Measurements from ENCODE around the gene EGFLAM. TPM values are rescaled to one million over a fixed set of nuclear protein-coding genes. Genes with fewer than 3 reads are reported as not detected.
A peak's percentile ranks its signal among the peaks of the same experiment; 100 is the strongest.

The EGFLAM gene
- total RNA-seq, 2 donors from 2014 or later = not detected

DNA sequence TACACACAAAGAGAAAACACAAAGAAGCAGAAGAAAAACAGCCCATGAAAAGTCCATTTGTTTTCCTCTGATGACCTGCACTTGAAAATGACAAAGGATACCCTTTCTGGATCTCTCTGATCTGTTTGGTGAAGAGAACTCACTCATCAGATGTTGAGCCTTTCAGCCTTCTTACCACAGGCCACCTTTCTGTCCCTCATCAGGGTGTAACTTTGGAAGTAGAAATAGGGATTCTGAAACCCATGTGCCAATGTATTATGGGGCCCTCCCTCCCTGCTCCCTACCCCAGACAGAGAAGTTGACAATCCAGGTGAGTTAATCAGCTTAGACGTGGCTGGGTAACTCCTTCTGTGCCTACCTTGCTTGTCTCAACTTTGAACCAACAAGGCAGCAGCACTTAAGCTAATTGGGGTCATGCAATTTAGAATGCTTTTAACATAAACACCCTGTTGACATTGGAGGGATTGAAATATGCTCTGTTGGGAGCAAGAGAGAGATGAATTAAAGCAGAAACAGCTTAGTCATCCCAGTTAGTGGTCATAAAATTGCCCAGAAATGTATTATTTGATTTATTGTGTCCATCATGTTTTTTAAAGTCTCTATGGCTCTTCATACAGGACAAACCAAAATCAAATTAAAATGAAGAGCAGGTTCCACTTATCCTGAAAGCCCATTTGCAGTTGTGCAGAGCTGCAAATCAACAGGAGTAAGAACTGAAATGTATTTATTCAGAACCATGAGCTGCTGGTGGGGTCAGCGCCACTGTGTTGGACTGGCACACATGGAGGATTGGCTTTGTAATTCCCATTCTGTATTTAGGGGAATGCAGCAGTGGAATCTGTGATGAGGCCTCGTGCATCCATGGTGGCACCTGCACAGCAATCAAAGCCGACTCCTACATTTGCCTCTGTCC, 166.0 kb downstream of the EGFLAM start:
- no peaks in the 10 kb centered on the region for H3K4me1 Mint-ChIP-seq (ENCODE audit: low read depth)
- H3K27ac Mint-ChIP-seq = no peak overlapping the region
- DNase-seq (no peak), ATAC-seq (replicated peaks in 1 of 2) (no peak)
- H3K36me3 Mint-ChIP-seq (ENCODE audit: insufficient read depth in 2 of 2) = no peaks in the 10 kb centered on the region
- H3K4me3 Mint-ChIP-seq = no peak overlapping the region
- H3K27me3 Mint-ChIP-seq (ENCODE audit: low read depth) = peaks cover 33% of the 10 kb centered on the region
- H3K9me3 Mint-ChIP-seq = no peaks in the 10 kb centered on the region

DNA sequence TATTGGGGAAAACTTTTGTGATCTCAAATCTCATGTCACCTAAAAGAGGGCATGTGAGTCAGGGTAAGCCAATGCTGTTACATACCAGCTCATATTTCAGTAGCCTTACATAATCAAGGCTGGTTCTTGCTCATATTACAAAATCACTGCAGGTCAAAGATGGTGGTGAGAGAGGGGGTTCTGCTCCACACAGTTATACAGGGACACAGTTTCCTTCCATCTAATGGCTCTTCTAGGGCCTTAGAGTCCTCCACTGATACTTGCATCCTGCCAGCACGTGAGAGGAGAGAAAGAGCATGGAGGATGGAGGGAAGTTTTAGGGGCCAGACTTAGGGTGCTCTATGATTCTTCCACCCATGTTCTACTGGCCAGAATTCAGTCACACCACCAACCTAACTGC, 168.1 kb downstream of the EGFLAM start:
- H3K27me3 Mint-ChIP-seq (ENCODE audit: low read depth) = peaks cover 29% of the 10 kb centered on the region
- H3K4me3 Mint-ChIP-seq = no peak overlapping the region
- no peaks in the 10 kb centered on the region for H3K4me1 Mint-ChIP-seq (ENCODE audit: low read depth)
- H3K36me3 Mint-ChIP-seq (ENCODE audit: insufficient read depth in 2 of 2) = no peaks in the 10 kb centered on the region
- H3K27ac Mint-ChIP-seq = no peak overlapping the region
- ATAC-seq (replicated peaks in 1 of 2) (no peak), DNase-seq (no peak)
- H3K9me3 Mint-ChIP-seq = no peaks in the 10 kb centered on the region

- no peak for DNase-seq
- Mint-ChIP-seq H3K27me3 (ENCODE audit: low read depth) (peaks cover 21% of the 10 kb centered on the region), H3K9me3 (no peaks in the 10 kb centered on the region), H3K27ac (no peak overlapping the region), H3K4me1 (ENCODE audit: low read depth) (no peaks in the 10 kb centered on the region), H3K36me3 (ENCODE audit: insufficient read depth in 2 of 2) (no peaks in the 10 kb centered on the region), H3K4me3 (no peak overlapping the region)
- no peak for ATAC-seq (replicated peaks in 1 of 2)
Measured at GRCh38 chr5:38426986-38427950, 168.9 kb downstream of the EGFLAM start.

DNA sequence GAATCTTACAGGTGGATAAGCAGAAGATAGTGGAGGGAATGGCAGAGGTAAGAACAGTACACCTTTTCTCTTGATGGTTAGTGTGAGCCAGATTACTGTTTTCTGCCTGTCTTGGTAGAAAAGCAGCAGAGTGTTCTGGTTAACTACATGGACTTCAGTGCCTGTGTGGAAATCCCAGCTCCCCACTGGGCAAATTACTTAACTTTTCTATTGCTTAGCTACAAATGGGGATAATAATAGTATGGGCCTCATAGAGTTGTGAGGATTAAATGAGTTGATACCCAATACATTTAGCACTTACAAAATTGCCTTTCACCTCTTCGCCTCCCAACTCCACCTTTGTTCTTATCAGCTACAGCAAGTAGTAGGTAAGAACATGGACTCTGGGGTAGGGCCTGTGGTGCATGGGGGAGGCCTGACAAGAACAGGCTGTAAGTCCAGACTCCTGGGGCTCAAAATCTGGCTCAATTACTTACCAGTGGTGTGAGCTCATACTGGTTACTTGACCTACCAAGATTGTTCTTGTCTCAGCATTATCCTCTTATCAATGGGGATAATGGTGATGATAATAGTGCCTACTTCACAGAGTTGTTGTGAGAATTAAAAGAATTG, 173.0 kb downstream of the EGFLAM start:
- Mint-ChIP-seq H3K9me3 (no peaks in the 10 kb centered on the region), H3K27me3 (ENCODE audit: low read depth) (peaks cover 42% of the 10 kb centered on the region), H3K27ac (no peak overlapping the region), H3K36me3 (ENCODE audit: insufficient read depth in 2 of 2) (no peaks in the 10 kb centered on the region), H3K4me3 (no peak overlapping the region), H3K4me1 (ENCODE audit: low read depth) (no peaks in the 10 kb centered on the region)
- no peak for DNase-seq
- no peak for ATAC-seq (replicated peaks in 1 of 2)

DNA sequence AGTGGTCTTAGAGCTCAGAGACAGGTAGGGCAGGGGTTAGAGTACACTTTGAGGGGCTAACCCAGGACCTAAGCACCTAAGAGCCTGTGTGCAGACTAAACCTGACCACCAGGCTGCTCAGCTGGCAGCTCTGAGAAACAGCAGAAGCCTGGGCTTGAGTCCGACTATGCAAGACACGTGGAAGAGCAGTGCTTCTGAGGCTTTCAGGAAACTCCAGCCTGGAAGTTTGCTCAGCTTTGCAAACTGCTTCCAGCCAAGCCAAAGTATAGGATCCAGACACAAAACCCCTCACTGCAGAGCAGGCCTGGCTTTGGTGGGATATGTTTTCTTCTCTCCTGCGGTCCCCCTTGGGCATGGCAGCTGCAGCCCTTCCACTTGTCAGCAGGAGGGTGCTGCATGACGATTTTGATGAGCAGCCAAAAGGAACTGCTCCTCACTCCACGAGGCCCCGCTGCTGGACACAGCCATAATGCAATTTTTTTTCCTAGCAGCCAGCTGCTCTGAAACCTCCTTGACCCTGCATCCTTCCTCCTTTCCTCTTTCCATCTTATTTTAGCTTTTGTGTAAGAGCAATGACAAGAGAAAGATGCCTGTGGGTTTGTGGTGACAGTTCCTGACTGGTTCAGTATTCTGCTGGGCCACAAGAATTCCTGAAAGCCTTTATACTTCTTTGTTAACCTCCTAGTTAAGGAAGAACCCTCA, 175.0 kb downstream of the EGFLAM start:
- H3K4me3 Mint-ChIP-seq = no peak overlapping the region
- no peak overlapping the region for H3K27ac Mint-ChIP-seq
- no peaks in the 10 kb centered on the region for H3K9me3 Mint-ChIP-seq
- ATAC-seq (replicated peaks in 1 of 2) (no peak), DNase-seq (no peak)
- no peaks in the 10 kb centered on the region for H3K36me3 Mint-ChIP-seq (ENCODE audit: insufficient read depth in 2 of 2)
- H3K4me1 Mint-ChIP-seq (ENCODE audit: low read depth) = no peaks in the 10 kb centered on the region
- peaks cover 38% of the 10 kb centered on the region for H3K27me3 Mint-ChIP-seq (ENCODE audit: low read depth)

GRCh38 chr5:38434966-38435705, 176.8 kb downstream of the EGFLAM start:
- no peaks in the 10 kb centered on the region for H3K9me3 Mint-ChIP-seq
- no peaks in the 10 kb centered on the region for H3K36me3 Mint-ChIP-seq (ENCODE audit: insufficient read depth in 2 of 2)
- H3K27me3 Mint-ChIP-seq (ENCODE audit: low read depth) = peaks cover 38% of the 10 kb centered on the region
- ATAC-seq (replicated peaks in 1 of 2) (no peak), DNase-seq (no peak)
- H3K27ac Mint-ChIP-seq = no peak overlapping the region
- no peak overlapping the region for H3K4me3 Mint-ChIP-seq
- no peaks in the 10 kb centered on the region for H3K4me1 Mint-ChIP-seq (ENCODE audit: low read depth)

GRCh38 chr5:38438757-38439156, 180.4 kb downstream of the EGFLAM start:
- no peak for DNase-seq
- Mint-ChIP-seq H3K9me3 (no peaks in the 10 kb centered on the region), H3K4me1 (ENCODE audit: low read depth) (no peaks in the 10 kb centered on the region), H3K27ac (no peak overlapping the region), H3K36me3 (ENCODE audit: insufficient read depth in 2 of 2) (no peaks in the 10 kb centered on the region), H3K4me3 (no peak overlapping the region), H3K27me3 (ENCODE audit: low read depth) (peaks cover 43% of the 10 kb centered on the region)
- no peak for ATAC-seq (replicated peaks in 1 of 2)

- Mint-ChIP-seq H3K36me3 (ENCODE audit: insufficient read depth in 2 of 2) (no peaks in the 10 kb centered on the region), H3K4me1 (ENCODE audit: low read depth) (no peaks in the 10 kb centered on the region), H3K27me3 (ENCODE audit: low read depth) (peaks cover 38% of the 10 kb centered on the region), H3K27ac (no peak overlapping the region), H3K4me3 (no peak overlapping the region), H3K9me3 (no peaks in the 10 kb centered on the region)
- peak; percentile 98 to 99 for ATAC-seq (replicated peaks in 1 of 2)
- peak; percentile 79 to 81 for DNase-seq
Measured at GRCh38 chr5:38441453-38442246, 183.3 kb downstream of the EGFLAM start.

DNA sequence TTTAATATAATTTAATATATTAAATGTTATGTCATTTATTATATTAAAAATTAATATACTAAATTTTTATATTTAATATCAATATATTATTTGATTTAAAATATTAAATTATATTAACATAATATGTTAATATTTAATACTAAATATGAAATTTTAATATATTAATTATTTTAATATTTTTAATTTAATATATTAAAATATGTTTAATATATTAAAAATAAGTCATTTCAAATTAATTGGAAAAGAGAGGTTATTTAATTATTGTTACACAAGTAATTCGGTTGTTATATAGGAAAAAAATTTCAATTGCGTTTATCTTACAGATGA, 183.9 kb downstream of the EGFLAM start:
- Mint-ChIP-seq H3K4me1 (ENCODE audit: low read depth) (no peaks in the 10 kb centered on the region), H3K4me3 (no peak overlapping the region), H3K9me3 (no peaks in the 10 kb centered on the region), H3K27me3 (ENCODE audit: low read depth) (peaks cover 39% of the 10 kb centered on the region), H3K36me3 (ENCODE audit: insufficient read depth in 2 of 2) (no peaks in the 10 kb centered on the region), H3K27ac (no peak overlapping the region)
- DNase-seq = no peak
- no peak for ATAC-seq (replicated peaks in 1 of 2)

GRCh38 chr5:38443390-38443789, 185.0 kb downstream of the EGFLAM start:
- no peaks in the 10 kb centered on the region for H3K36me3 Mint-ChIP-seq (ENCODE audit: insufficient read depth in 2 of 2)
- no peaks in the 10 kb centered on the region for H3K9me3 Mint-ChIP-seq
- no peak overlapping the region for H3K27ac Mint-ChIP-seq
- H3K4me1 Mint-ChIP-seq (ENCODE audit: low read depth) = no peaks in the 10 kb centered on the region
- DNase-seq = no peak
- no peak overlapping the region for H3K4me3 Mint-ChIP-seq
- peaks cover 51% of the 10 kb centered on the region for H3K27me3 Mint-ChIP-seq (ENCODE audit: low read depth)
- no peak for ATAC-seq (replicated peaks in 1 of 2)

- Mint-ChIP-seq H3K4me1 (ENCODE audit: low read depth) (no peaks in the 10 kb centered on the region), H3K27me3 (ENCODE audit: low read depth) (peaks cover 63% of the 10 kb centered on the region), H3K9me3 (no peaks in the 10 kb centered on the region), H3K27ac (no peak overlapping the region), H3K36me3 (ENCODE audit: insufficient read depth in 2 of 2) (no peaks in the 10 kb centered on the region), H3K4me3 (no peak overlapping the region)
- no peak for DNase-seq
- ATAC-seq (replicated peaks in 1 of 2) = no peak
Measured at GRCh38 chr5:38445374-38446028, 187.1 kb downstream of the EGFLAM start.
